Lower leg skin (tissue), 3 donors: ENCODE measurements around the gene FBXL16.

Experiments
- CTCF ChIP-seq, 3 donors: fragments of 450-650 bp; IDR thresholded peaks; one replicate each; pipeline ENCODE4 v1.5.1; 2016; ENCODE audit warnings: antibody characterized with exemption in 3 of 3, mild to moderate bottlenecking in 3 of 3, moderate library complexity in 2 of 3
- POLR2A ChIP-seq, 2 donors: fragments of 450-650 bp; IDR thresholded peaks; one replicate each; pipeline ENCODE4 v1.6.1; 2016 to 2017; ENCODE audit warnings: antibody characterized with exemption in 2 of 2, mild to moderate bottlenecking in 1 of 2, moderate library complexity in 1 of 2

GRCh38 chr16:678209-678857 is 27.3 kb downstream of the FBXL16 start:
- TF ChIP-seq POLR2A (IDR thresholded peaks at IDR 0.05) (no peak), CTCF (IDR thresholded peaks at IDR 0.05) (no peak)
